AG09309 (cell line): ENCODE data around the gene GFOD1.

Source experiments
- DNase-seq: peaks from one replicate; pipeline ENCODE4 v3.0.0-alpha.2; 2010; ENCODE audit warnings: low read depth
- H3K4me3 ChIP-seq: 2 replicates; pipeline ENCODE4 v1.5.1; 2011; ENCODE audit warnings: mild to moderate bottlenecking, low read depth, low read length, moderate library complexity; ENCODE audit not compliant: control insufficient read depth
- TF ChIP-seq, protein P1 (sequence below): IDR thresholded peaks from 2 replicates; pipeline ENCODE4 v1.5.1; 2011; ENCODE audit warnings: mild to moderate bottlenecking, low read depth, low read length, inconsistent platforms; ENCODE audit not compliant: insufficient read depth, control insufficient read depth; ENCODE audit errors: missing control alignments

Gene GFOD1

DNA sequence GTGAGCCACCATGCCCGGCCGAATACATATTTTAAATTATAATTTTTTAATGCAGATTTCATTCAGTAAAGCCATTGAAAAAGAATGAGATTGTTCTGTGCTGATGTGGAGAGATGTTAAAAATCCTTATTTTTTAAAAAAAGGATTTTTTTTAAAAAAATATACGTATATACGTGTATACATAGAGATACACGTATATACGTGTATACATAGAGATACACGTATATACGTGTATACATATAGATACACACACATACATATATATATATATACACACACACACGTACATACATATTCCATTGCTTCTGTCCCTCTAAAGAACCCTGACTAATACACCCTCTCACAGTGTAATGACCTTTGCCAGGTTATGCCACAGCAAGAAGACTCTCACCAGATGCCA lies 135.2 kb downstream of the GFOD1 start:
- TF ChIP-seq, protein P1, sequence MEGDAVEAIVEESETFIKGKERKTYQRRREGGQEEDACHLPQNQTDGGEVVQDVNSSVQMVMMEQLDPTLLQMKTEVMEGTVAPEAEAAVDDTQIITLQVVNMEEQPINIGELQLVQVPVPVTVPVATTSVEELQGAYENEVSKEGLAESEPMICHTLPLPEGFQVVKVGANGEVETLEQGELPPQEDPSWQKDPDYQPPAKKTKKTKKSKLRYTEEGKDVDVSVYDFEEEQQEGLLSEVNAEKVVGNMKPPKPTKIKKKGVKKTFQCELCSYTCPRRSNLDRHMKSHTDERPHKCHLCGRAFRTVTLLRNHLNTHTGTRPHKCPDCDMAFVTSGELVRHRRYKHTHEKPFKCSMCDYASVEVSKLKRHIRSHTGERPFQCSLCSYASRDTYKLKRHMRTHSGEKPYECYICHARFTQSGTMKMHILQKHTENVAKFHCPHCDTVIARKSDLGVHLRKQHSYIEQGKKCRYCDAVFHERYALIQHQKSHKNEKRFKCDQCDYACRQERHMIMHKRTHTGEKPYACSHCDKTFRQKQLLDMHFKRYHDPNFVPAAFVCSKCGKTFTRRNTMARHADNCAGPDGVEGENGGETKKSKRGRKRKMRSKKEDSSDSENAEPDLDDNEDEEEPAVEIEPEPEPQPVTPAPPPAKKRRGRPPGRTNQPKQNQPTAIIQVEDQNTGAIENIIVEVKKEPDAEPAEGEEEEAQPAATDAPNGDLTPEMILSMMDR: no peak
- no peak overlapping the region for H3K4me3 ChIP-seq
- DNase-seq: no peak

DNA sequence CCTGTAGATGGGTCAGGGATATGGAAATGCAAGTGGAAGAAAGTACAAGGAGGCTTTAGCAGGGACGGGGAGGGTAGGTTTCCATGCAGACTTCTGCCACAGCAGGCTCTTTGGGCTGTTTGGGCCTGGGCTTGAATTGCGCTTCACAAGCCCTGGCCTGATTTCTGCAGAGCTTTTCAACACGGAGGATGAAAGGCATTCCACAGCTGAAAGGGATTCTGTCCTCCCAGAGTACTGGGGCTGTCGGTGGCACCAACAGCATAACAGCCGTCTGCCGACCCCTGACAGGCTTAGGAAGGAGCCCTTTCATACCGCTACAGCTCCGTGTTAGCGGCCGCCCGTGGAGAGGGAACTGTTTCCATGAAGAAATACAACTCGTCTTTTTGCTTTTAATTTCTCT lies 136.1 kb downstream of the GFOD1 start:
- TF ChIP-seq, protein P1: no peak

DNA sequence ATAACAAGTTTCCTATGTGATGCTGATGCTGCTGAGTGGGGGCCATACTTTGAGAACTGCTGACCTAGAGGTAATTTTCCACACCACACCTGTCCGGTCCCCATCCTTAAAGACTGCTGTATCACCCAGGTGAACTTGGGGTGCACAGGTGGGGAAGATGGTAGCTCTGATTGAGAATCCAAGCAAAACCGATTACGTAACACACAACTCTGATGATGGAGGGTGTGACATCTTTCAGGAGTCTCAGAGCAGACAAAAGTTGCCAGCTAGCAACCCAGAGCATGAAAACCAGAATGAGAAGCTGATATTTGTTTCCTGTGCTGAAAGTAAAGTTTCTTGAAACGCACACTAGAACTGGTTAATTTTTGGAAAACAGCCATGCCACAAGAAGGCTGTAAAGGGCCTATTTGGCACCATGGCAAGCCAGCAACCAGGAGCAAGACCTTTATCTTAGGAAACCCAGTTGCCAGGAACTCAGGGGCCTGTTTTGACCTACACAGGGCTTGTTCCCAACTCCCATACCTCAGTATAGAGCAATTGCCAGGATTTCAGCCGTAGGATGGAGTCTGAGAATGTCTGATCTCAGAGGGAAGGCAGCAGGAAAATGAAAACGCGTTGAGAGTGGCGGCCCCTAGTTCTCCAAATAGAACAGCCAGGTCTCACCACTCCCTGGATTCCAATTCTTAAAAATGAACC lies 137.4 kb downstream of the GFOD1 start:
- no peak overlapping the region for H3K4me3 ChIP-seq
- no peak for DNase-seq
- TF ChIP-seq, protein P1: no peak

More for the DNA sequence above, 136.1 kb downstream of the GFOD1 start:
- no peak overlapping the region for H3K4me3 ChIP-seq
- DNase-seq: no peak

DNA sequence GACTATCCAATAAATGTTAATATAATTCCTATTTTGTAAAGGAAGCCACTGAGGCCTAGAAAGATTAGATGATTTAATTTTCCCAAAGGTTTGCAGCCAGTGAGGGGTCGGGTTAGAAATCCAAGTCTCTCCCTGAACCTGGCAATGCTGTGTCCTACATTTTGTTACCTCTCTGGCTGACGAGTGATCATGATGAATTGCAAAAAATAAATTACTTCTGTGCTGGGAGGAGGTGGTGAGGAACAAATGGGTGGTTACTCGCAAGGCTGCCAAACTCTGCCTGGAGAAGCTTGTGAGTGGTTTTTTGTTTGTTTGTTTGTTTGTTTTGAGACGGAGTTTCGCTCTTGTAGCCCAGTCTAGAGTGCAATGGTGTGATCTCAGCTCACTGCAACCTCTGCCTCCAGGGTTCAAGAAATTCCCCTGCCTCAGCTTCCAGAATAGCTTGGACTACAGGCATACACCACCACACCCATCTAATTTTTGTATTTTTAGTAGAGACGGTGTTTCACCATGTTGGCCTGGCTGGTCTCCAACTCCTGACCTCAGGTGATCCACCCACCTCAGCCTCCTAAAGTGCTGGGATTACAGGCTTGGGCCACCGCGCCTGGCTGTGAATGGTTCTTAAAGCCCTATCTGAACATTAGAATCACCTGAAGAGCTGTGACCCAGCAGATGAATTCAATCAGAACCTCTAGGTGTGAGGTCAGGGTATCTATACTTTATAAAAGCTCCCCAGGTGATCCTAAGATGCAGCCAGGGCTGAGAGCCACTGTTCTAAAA lies 138.9 kb downstream of the GFOD1 start:
- no peak overlapping the region for H3K4me3 ChIP-seq
- no peak for DNase-seq
- TF ChIP-seq, protein P1: no peak

DNA sequence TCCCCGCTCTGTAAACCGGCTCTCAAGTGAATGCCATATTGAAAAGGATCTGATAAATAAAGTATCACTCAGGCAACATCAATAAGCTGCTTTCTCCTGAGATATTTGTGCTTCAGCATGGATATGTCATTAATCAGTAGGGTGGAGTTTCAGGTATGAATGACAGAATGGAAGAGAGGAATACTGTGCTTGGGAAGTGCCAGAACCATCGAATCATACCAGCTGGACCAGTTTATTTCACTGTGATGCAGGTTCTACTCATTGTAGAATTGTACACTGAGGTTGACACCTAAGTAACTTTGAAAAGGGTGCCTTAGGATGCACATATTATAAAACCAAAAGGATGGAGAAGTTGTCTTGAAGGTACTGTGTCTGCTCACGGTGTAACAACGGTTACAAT lies 141.2 kb downstream of the GFOD1 start:
- no peak for DNase-seq
- TF ChIP-seq, protein P1: no peak
- no peak overlapping the region for H3K4me3 ChIP-seq

DNA sequence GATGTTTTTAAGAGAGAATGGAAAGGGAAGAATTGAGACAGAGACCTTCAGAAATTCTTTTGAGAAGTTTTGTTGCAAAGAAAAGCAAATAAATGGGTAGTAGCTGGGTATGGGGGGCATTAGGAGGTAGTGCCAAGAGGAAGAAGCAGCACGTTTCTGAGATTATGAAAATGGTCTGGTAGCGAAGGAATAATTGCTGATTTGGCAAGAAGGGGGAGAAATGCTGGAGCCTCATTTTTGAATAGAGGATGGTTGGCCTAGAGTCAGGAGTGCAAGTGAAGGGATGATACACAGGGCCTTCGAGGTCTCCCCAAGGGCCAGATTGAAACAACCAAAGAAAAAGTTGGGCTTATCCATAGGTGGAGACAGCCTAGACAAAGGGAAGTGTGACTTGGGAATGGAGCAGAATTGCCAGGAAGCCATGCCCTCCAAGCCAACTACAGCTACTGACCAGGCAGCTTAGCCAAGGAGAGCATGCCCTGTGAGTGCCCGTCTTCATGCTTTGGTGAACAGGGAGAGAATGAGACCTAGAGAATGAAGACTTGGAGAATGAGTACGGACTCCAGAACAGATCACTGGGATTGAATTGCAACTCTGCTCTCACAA lies 144.9 kb downstream of the GFOD1 start:
- H3K4me3 ChIP-seq: no peak overlapping the region
- TF ChIP-seq, protein P1: no peak
- DNase-seq: no peak
